ENCODE data around the gene ZMYND10. TPM values are rescaled to one million over a fixed set of nuclear protein-coding genes. Genes with fewer than 3 reads are reported as not detected.

The ZMYND10 gene
- total RNA-seq, 1 experiment from 2014 or later = 0.74 TPM

DNA sequence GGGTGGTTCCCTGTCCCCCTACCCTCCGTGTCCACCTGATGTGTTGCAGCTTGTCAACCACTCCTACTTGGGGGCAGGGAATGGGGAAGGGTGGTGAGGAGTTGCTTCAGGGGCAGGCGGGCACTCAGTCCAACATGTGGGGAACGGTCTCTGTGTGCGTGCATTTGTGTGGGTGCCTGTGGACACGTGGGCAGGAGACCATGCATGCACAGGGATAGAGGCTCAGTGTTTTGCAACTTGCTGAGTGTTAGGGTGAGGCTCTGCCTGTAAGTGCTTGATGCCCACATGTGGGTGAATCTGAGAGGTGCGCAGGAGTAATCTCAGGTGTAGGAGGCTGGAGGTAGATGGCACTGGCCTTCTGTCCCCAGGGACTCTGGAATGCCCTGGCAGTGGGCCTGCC lies 38.2 kb upstream of the ZMYND10 start:
- H3K27me3 Mint-ChIP-seq (ENCODE audit: low read depth) = no peaks in the 10 kb centered on the region
- DNase-seq (ENCODE audit: low spot score) = no peak
- H3K27ac Mint-ChIP-seq = no peak overlapping the region
- POLR2A ChIA-PET = no interaction called here
- no peaks in the 10 kb centered on the region for H3K9me3 Mint-ChIP-seq
- CTCF ChIA-PET = interaction anchor here (1.0 kb wide), 1 partner anchor 9 kb away, joined by 3 read pairs; no protein-coding TSS in a partner anchor
- TF ChIP-seq FOXJ3 (CRISPR knock-in tag; IDR thresholded peaks at IDR 0.05; ENCODE audit: borderline replicate concordance) = no peak
- no peak for TF ChIP-seq ZBTB21 (CRISPR knock-in tag; IDR thresholded peaks at IDR 0.05; ENCODE audit: borderline replicate concordance)
- TF ChIP-seq IRF2 (CRISPR knock-in tag; IDR thresholded peaks at IDR 0.05; ENCODE audit: borderline replicate concordance, low read depth) = no peak
- no peak for TF ChIP-seq ZNF317 (CRISPR knock-in tag; IDR thresholded peaks at IDR 0.05; ENCODE audit: borderline replicate concordance, low read depth)
- no peak for TF ChIP-seq CBFB (CRISPR knock-in tag; IDR thresholded peaks at IDR 0.05; ENCODE audit: low read depth)
- no peak for TF ChIP-seq CREB1 (CRISPR knock-in tag; IDR thresholded peaks at IDR 0.05)
- TF ChIP-seq ZNF219 (CRISPR knock-in tag; IDR thresholded peaks at IDR 0.05; ENCODE audit: borderline replicate concordance) = no peak
- no peak for TF ChIP-seq RELA (CRISPR knock-in tag; IDR thresholded peaks at IDR 0.05; ENCODE audit: borderline replicate concordance)
- TF ChIP-seq ELF4 (CRISPR knock-in tag; IDR thresholded peaks at IDR 0.05; ENCODE audit: low read depth) = no peak
- TF ChIP-seq, protein P1, sequence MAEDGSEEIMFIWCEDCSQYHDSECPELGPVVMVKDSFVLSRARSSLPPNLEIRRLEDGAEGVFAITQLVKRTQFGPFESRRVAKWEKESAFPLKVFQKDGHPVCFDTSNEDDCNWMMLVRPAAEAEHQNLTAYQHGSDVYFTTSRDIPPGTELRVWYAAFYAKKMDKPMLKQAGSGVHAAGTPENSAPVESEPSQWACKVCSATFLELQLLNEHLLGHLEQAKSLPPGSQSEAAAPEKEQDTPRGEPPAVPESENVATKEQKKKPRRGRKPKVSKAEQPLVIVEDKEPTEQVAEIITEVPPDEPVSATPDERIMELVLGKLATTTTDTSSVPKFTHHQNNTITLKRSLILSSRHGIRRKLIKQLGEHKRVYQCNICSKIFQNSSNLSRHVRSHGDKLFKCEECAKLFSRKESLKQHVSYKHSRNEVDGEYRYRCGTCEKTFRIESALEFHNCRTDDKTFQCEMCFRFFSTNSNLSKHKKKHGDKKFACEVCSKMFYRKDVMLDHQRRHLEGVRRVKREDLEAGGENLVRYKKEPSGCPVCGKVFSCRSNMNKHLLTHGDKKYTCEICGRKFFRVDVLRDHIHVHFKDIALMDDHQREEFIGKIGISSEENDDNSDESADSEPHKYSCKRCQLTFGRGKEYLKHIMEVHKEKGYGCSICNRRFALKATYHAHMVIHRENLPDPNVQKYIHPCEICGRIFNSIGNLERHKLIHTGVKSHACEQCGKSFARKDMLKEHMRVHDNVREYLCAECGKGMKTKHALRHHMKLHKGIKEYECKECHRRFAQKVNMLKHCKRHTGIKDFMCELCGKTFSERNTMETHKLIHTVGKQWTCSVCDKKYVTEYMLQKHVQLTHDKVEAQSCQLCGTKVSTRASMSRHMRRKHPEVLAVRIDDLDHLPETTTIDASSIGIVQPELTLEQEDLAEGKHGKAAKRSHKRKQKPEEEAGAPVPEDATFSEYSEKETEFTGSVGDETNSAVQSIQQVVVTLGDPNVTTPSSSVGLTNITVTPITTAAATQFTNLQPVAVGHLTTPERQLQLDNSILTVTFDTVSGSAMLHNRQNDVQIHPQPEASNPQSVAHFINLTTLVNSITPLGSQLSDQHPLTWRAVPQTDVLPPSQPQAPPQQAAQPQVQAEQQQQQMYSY (CRISPR knock-in tag; IDR thresholded peaks at IDR 0.05) = no peak
- H3K4me3 Mint-ChIP-seq = no peak overlapping the region
- H3K4me1 Mint-ChIP-seq = no peaks in the 10 kb centered on the region
- H3K36me3 Mint-ChIP-seq = no peaks in the 10 kb centered on the region
- ATAC-seq = no peak

GRCh38 chr3:50382722-50383121 lies 37.2 kb upstream of the ZMYND10 start:
- ATAC-seq (no peak), DNase-seq (ENCODE audit: low spot score) (no peak)
- 0 out of 2 replicates have a peak, but pooled peaks cover 2% of the 10 kb centered on the region for H3K4me1 Mint-ChIP-seq
- no peaks in the 10 kb centered on the region for H3K27me3 Mint-ChIP-seq (ENCODE audit: low read depth)
- no peaks in the 10 kb centered on the region for H3K36me3 Mint-ChIP-seq
- no peaks in the 10 kb centered on the region for H3K9me3 Mint-ChIP-seq
- H3K4me3 Mint-ChIP-seq = no peak overlapping the region
- no peak overlapping the region for H3K27ac Mint-ChIP-seq
- CTCF ChIA-PET = interaction anchor here (1.0 kb wide), 1 partner anchor 8 kb away, joined by 3 read pairs; no protein-coding TSS in a partner anchor
- POLR2A ChIA-PET = no interaction called here
- TF ChIP-seq, protein P2, sequence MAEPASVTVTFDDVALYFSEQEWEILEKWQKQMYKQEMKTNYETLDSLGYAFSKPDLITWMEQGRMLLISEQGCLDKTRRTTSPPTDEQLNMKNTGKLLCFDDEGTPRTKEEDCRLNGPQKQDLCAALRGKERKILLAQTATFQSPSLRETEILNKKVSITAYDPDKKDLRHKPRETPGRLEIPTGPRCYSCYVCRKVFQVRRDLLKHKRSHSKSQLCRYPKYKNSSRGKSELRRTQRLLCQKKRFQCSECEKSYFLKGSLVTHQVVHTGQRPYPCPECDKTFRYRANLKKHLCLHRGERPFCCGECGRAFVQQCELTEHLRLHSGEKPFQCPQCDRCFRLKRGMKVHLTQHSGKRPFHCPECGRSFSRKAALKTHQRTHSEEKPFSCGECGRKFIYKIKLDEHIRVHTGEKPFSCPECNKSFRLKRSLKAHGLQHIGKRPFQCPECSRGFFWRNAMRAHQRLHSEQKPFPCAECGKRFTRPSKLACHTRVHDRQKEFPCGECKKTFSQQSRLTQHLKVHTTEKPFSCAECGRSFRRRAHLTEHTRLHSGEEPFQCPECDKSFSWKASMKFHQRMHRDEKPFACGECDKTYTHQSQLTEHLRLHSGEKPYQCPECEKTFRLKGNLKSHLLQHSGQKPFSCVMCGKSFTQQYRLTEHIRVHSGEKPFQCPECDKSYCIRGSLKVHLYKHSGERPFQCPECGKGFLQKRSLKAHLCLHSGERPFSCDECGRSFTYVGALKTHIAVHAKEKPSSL (CRISPR knock-in tag; conservative IDR thresholded peaks at IDR 0.05) = no peak
- TF ChIP-seq ZNF281 (CRISPR knock-in tag; IDR thresholded peaks at IDR 0.05) (no peak), FOXP1 (CRISPR knock-in tag; IDR thresholded peaks at IDR 0.05; ENCODE audit: borderline replicate concordance) (no peak), ZNF138 (CRISPR knock-in tag; conservative IDR thresholded peaks at IDR 0.05) (no peak), NFE2L1 (CRISPR knock-in tag; IDR thresholded peaks at IDR 0.05) (no peak), NR3C1 (CRISPR knock-in tag; conservative IDR thresholded peaks at IDR 0.05; ENCODE audit: low read depth) (no peak), SMAD3 (CRISPR knock-in tag; IDR thresholded peaks at IDR 0.05; ENCODE audit: borderline replicate concordance) (no peak), CBFB (CRISPR knock-in tag; IDR thresholded peaks at IDR 0.05; ENCODE audit: low read depth) (no peak), IRF2 (CRISPR knock-in tag; IDR thresholded peaks at IDR 0.05; ENCODE audit: borderline replicate concordance, low read depth) (no peak), MYBL2 (CRISPR knock-in tag; IDR thresholded peaks at IDR 0.05) (no peak)
- TF ChIP-seq, protein P3, sequence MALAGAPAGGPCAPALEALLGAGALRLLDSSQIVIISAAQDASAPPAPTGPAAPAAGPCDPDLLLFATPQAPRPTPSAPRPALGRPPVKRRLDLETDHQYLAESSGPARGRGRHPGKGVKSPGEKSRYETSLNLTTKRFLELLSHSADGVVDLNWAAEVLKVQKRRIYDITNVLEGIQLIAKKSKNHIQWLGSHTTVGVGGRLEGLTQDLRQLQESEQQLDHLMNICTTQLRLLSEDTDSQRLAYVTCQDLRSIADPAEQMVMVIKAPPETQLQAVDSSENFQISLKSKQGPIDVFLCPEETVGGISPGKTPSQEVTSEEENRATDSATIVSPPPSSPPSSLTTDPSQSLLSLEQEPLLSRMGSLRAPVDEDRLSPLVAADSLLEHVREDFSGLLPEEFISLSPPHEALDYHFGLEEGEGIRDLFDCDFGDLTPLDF (CRISPR knock-in tag; IDR thresholded peaks at IDR 0.05) = no peak
- TF ChIP-seq, protein P1 (CRISPR knock-in tag; IDR thresholded peaks at IDR 0.05) = no peak
- TF ChIP-seq, protein P4, sequence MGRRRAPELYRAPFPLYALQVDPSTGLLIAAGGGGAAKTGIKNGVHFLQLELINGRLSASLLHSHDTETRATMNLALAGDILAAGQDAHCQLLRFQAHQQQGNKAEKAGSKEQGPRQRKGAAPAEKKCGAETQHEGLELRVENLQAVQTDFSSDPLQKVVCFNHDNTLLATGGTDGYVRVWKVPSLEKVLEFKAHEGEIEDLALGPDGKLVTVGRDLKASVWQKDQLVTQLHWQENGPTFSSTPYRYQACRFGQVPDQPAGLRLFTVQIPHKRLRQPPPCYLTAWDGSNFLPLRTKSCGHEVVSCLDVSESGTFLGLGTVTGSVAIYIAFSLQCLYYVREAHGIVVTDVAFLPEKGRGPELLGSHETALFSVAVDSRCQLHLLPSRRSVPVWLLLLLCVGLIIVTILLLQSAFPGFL (CRISPR knock-in tag; IDR thresholded peaks at IDR 0.05; ENCODE audit: borderline replicate concordance) = no peak

Data from WTC11 (cell line).